ENCODE results near the gene SQSTM1. TPM values are rescaled to one million over a fixed set of nuclear protein-coding genes. Genes with fewer than 3 reads are reported as not detected.

The SQSTM1 gene
- total and polyA plus RNA-seq, 9 of the 15 experiments (the other 6 are each of a cell fraction or from before 2014, with no cell fraction given): 5.6 to 148 (median 64.0) TPM

- BruUV-seq (replicated peaks): no TSS peak
- intact Hi-C loops (cut with micrococcal nuclease): loop anchor here (1.0 to 5.0 kb wide), 3 partner anchors 36 to 199 kb away; partner anchors contain the start of genes HNRNPH1 and MRNIP
- peak overlapping the region; percentile 87 for H3K4me2 ChIP-seq (ENCODE audit: insufficient read depth, low read length)
- peaks cover 30% of the 10 kb centered on the region for H4K20me1 ChIP-seq (replicated peaks; ENCODE audit: control insufficient read depth, insufficient read depth, low read length)
- H3K9me1 ChIP-seq (ENCODE audit: control insufficient read depth, insufficient read depth, low read length): peaks cover 12% of the 10 kb centered on the region
- DNase-seq (ENCODE audit: extremely low read depth in 1 of 4, low spot score in 3 of 4) (peak; percentile 81 to 95 (median 88)), FAIRE-seq (peak; percentile 75), ATAC-seq (peak; percentile 79)
- H3K36me3 ChIP-seq (ENCODE audit: control insufficient read depth, insufficient read depth, low read length): peaks cover 51% of the 10 kb centered on the region; the same call in 2 of the 3 replicates
- 1% methylated on average over 53 of the region's 54 CpGs for WGBS (ENCODE audit: insufficient coverage, low coverage, missing lambda C conversion rate)
- ChIA-PET POLR2A (interaction anchor here (0.6 to 3.5 kb wide), 12 partner anchors 9 to 89 kb away, joined by 3 to 30 read pairs (median 4); partner anchors contain the start of gene MAML1), CTCF (ENCODE audit: low intra/inter-chr PET ratio) (interaction anchor here (0.7 kb wide), 2 partner anchors 59 to 183 kb away, joined by 3 to 5 read pairs; no protein-coding TSS in a partner anchor)
- H2AFZ ChIP-seq (ENCODE audit: low read depth, low read length): peak overlapping the region; percentile 46
- peak overlapping the region; percentile 96 to 97 for H3K9ac ChIP-seq (ENCODE audit: insufficient read depth in 1 of 2, low read depth in 2 of 2, low read length in 2 of 2)
- in situ Hi-C loops (cut with MboI): no loop called here
- H3K27me3 ChIP-seq (ENCODE audit: control insufficient read depth in 2 of 2, insufficient read depth in 2 of 2, low read length in 2 of 2): no peaks in the 10 kb centered on the region
- peak overlapping the region; percentile 100 for H3K4me3 ChIP-seq
- H3K4me1 ChIP-seq (replicated peaks in 1 of 2; ENCODE audit: control insufficient read depth in 2 of 2, insufficient read depth in 2 of 2, low read length in 2 of 2): peaks cover 37 to 75% of the 10 kb centered on the region in 2 experiments
- no peaks in the 10 kb centered on the region for H3K9me3 ChIP-seq (replicated peaks; ENCODE audit: control insufficient read depth, insufficient read depth, low read depth, low read length)
- H3K27ac ChIP-seq (ENCODE audit: extremely low read depth, low read depth, low read length): peak overlapping the region; percentile 98
- H3K79me2 ChIP-seq (ENCODE audit: control insufficient read depth, insufficient read depth, low read length): peaks cover 68% of the 10 kb centered on the region
- no peak for TF ChIP-seq CHD2 (IDR thresholded peaks at IDR 0.05; ENCODE audit: low read depth, low read length)
- no peak for TF ChIP-seq FOXO4 (CRISPR knock-in tag; IDR thresholded peaks at IDR 0.05)
- TF ChIP-seq ZNF717 (CRISPR knock-in tag; IDR thresholded peaks at IDR 0.05): no peak
- no peak for TF ChIP-seq RBM39 (optimal IDR thresholded peaks at IDR 0.05; ENCODE audit: low read depth, low read length)
- TF ChIP-seq SMARCE1 (IDR thresholded peaks at IDR 0.05): no peak
- no peak for TF ChIP-seq SAFB2 (IDR thresholded peaks at IDR 0.05; ENCODE audit: borderline replicate concordance, low read depth, low read length, severe bottlenecking)
- no peak for TF ChIP-seq NBN (IDR thresholded peaks at IDR 0.05; ENCODE audit: low read depth)
- 0 out of 2 replicates have a peak, but pooled peaks have one; percentile 58 for TF ChIP-seq GATAD2A (IDR thresholded peaks at IDR 0.05)
- TF ChIP-seq JUN (IDR thresholded peaks at IDR 0.05; ENCODE audit: borderline replicate concordance, low read depth, low read length): no peak
- TF ChIP-seq JUN (CRISPR knock-in tag; IDR thresholded peaks at IDR 0.05; ENCODE audit: borderline replicate concordance): 0 out of 2 replicates have a peak, but pooled peaks have one; percentile 52
- no peak for TF ChIP-seq HNRNPUL1 (IDR thresholded peaks at IDR 0.05; ENCODE audit: low read length)
- 0 out of 2 replicates have a peak, but pooled peaks have one; percentile 18 for TF ChIP-seq RB1 (IDR thresholded peaks at IDR 0.05; ENCODE audit: low read depth)
- no peak for TF ChIP-seq GTF2B (IDR thresholded peaks at IDR 0.05; ENCODE audit: extremely low read depth, insufficient read length)
- TF ChIP-seq IRF9 (tag; IDR thresholded peaks at IDR 0.05): no peak
- TF ChIP-seq TRIM24 (IDR thresholded peaks at IDR 0.05): no peak
- TF ChIP-seq ZNF197 (CRISPR knock-in tag; IDR thresholded peaks at IDR 0.05; ENCODE audit: low read depth): no peak
- no peak for TF ChIP-seq SPI1 (IDR thresholded peaks at IDR 0.05; ENCODE audit: borderline replicate concordance, low read depth, low read length)
- no peak for TF ChIP-seq SRSF3 (IDR thresholded peaks at IDR 0.05; ENCODE audit: insufficient read depth, low read length)
- TF ChIP-seq CBX8 (IDR thresholded peaks at IDR 0.05; ENCODE audit: borderline replicate concordance, extremely low read depth, low read depth, low read length, poor library complexity, severe bottlenecking): no peak
- no peak for TF ChIP-seq FOXJ3 (CRISPR knock-in tag; IDR thresholded peaks at IDR 0.05)
- TF ChIP-seq ZNF174 (CRISPR knock-in tag; IDR thresholded peaks at IDR 0.05): no peak
These were observed 773 bp downstream of the SQSTM1 start for GRCh38 chr5:179821298-179822058.

Measured in K562 (cell line).